ENCODE data around the gene ADGRG3.

The ADGRG3 gene

GRCh38 chr16:57644383-57645014 lies 23.6 kb upstream of the ADGRG3 start:
- DNase-seq = no peak

GRCh38 chr16:57645169-57645568 lies 22.9 kb upstream of the ADGRG3 start:
- no peak for DNase-seq

DNA sequence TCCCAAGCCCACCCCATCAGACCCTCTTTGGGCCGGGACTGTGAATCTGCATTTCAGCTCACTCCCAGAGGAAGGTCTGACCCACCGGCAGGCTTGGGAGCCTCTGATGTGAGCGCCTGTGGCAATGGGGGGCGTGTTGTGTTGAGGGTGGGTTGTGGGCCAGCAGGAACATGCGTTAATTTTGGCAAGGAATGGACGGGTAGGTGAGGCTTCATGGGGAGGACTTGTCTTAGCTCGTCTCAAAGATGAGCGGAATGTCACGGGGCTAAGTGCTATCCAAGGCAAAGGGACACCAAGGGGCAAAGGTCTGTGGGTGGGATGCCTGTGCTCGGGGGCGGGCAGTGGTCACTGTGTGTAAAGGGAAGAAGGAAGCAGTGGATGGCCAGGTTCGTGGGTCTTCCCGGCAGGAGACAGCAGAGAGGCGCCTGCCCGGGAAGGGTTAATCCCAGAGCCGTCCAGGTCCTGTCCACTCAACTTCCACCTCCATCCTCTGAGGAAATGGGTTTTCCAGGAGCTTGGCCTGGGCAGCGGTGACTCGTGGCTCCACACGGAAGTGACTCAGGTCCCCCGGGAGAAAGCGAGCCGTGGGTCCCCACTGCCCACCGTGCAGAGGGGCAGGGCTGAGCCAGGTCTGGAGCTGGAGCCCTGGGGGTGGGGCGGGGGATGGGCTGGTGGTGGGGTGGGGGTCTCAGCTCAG lies 22.3 kb upstream of the ADGRG3 start:
- no peak for DNase-seq

GRCh38 chr16:57646388-57647039 lies 21.6 kb upstream of the ADGRG3 start:
- no peak for DNase-seq

DNA sequence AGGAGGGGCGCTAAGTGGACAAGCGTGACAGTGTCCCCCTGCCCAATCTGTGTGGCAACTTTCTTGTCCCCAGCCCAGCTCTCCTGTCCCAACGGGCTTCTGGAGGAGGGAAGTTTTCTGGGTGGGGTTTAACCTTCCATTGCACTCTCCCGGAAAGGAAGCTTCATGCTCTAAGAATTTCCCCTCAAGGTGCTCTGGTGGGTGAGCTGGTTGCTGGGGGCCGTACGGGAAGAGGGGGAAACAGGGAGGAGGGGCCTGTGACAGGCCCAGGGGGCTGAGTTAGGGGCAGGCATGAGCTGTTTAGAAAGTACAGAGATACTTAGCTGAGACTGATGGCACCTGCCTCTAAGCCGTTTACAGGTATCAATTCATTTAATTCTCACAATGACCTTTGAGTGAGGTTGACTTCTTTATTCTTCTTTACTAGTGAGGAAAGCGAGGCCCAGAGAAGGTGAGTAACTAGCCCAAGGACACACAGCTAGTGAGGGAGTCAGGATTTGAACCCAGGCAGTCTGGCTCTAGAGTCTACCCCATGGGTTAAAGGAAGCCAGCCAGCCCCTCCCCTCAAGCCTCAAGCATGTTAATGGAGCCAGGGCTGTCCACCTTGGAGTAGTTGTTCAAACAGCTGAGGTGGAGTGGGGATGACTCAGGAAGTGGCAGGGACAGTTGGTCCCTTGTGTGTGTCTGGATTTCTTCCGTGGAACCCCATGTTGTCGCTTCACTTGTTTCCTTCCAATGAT lies 20.8 kb upstream of the ADGRG3 start:
- DNase-seq = no peak

DNA sequence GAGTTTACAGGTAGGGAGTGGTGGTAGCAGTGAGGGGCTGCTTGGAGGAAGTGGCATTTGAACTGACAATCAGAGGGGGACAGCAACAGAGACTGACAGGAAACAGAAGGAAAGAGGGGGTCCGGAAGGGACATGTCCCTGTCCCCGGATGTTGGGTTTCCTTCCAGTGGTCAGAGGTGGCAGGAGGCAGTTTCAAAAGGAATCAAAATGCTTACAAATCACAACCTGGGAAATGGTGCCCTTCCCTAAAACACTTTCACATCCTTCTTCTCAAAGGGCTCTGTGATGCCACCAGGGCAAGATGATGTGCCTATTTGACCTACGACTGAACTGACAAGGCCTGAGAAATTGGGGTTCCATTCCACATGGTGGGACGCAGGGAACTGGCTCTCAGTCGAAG lies 20.0 kb upstream of the ADGRG3 start:
- DNase-seq = peak in 2 of 56 donors; percentile 16 to 22

DNA sequence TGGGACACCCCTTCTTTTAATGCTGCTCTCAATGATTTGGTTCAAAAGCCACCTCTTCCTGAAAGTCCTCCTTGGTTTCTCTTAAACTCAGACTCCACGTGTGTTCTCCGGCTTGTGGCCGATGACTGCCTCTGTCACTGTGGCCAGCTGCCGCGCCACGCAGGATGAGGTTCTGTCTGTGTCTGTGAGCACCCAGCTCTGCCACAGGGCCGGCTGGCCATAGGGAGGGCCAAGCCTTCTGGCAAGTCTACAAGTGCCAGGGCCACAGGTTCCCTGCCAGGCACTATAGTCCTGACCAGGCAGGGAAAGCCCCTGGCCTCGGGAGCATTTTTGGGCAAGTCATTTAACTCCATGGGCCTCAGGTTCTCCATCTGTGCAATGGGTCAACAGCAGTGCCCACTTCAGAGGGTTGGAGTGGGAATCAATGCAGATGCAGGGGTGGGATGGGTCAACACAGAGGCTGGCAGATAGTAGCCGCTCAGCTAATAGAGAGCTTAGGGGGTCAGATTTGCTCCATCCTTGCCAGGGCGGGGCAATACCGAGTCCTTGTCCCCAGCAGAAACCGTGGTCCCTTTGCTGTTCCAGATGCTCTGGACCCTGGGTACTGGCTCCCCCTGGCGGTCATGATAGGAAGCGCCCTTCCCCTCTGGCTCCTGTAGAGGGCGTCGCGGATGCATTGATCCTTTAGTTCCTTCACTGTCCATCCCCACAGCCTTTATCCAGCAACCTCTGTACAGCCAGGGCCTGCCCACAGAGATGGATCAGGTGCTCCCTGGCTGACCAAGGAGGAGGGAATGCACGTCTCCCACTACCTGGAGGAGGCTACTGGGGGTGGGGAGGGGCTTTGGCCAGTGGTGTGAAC lies 19.3 kb upstream of the ADGRG3 start:
- DNase-seq = peak in 48 of 56 donors; percentile 21 to 89 (median 66)

- no peak for DNase-seq
Measured at GRCh38 chr16:57649443-57649751, 18.7 kb upstream of the ADGRG3 start.

DNA sequence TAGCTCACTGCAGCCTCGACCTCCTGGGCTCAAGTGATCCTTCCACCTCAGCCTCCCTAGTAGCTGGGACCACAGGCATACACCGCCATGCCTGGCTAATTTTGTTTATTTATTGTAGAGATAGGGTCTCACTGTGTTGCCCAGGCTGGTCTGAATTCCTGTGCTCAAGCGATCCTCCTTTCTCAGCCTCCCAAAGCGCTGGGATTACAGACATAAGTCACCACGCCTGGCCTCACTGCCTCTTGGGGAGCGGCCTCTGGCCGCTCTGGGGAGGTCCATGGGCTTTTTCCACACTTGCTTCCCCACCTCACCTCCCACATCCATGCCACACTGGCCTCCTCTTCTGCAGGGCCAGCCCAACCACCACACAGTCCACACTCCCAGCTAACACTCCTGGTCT lies 18.3 kb upstream of the ADGRG3 start:
- no peak for DNase-seq

DNA sequence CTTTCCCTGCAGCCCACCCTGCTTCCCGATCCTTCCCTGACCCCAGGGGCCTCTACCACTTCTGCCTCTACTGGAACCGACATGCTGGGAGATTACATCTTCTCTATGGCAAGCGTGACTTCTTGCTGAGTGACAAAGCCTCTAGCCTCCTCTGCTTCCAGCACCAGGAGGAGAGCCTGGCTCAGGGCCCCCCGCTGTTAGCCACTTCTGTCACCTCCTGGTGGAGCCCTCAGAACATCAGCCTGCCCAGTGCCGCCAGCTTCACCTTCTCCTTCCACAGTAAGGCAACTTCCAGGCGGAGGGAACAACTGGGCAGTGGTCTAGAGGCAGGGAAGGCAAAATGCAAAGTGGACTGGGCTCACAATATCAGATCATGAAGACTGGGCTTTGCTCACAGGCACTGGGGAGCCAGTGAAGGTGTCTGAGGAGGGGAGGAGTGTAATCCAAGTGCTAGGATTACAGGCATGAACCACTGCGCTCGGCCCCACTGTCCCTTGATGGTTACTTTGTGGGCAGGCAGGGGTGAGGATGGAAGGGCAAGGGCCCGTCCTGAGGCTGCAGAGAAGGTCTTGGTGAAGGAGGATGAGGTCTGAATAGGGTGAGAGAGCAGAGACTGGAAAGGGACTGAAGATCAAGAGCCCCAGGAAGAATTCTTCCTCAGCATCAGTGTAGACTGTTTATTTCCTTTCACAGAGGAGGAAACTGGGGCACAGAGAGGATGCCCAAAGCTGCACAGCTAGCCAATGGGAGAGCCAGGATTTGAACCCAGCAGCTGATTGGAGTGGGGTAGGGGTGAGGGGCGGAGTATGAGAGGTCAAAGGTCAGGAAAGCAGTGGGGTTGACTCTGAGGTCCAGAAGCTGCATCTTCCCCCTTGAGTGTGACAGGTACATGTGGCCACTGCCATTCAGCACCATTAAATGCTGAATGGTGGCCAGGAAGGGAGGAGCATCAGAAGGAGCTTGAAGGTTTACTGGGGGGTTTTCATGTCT lies 16.5 kb upstream of the ADGRG3 start:
- no peak for DNase-seq

DNA sequence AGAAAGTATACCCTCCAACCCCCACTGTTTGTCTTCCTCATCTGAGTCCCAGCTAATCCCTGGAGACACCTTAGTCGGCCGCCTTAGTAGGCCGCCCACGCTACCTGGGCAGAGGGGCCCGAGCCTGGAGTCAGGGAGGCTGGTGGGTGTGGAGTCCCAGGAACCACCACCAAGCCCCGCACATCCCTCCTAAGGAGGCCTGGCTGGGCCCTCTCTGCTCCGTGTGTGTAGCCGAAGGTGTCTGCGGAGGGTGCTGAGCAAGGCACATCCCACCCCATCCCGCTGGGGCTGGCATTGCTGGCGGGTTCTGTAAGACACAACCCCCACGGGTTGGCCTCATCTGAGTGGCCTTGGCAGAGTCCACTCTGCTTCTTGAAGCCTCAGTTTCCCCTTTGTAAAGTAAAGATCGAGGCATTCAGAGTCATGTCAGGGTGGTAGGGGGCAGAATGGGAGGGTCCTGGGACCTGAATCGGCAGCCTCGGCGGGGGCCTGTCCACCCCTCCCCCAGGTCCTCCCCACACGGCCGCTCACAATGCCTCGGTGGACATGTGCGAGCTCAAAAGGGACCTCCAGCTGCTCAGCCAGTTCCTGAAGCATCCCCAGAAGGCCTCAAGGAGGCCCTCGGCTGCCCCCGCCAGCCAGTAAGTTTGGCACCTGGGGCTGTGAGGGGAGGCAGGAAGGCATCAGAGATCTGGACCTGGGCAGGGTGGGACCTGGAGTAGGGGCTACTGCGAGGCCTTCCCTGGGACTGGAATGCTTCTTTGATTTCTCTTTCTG lies 15.2 kb upstream of the ADGRG3 start:
- DNase-seq = no peak

- no peak for DNase-seq
Measured at GRCh38 chr16:57653936-57654335, 14.2 kb upstream of the ADGRG3 start.

- DNase-seq = no peak
Measured at GRCh38 chr16:57656342-57656955, 11.7 kb upstream of the ADGRG3 start.

GRCh38 chr16:57657228-57657627 lies 10.9 kb upstream of the ADGRG3 start:
- DNase-seq = no peak

- DNase-seq = no peak
Measured at GRCh38 chr16:57658130-57658877, 9.8 kb upstream of the ADGRG3 start.

GRCh38 chr16:57658878-57659674 lies 9.0 kb upstream of the ADGRG3 start:
- DNase-seq = no peak
